C4-2B (cell line): ENCODE results near the gene PPM1N.

Experiments used
- H3K27ac ChIP-seq: fragments of 450-650 bp; 2 replicates; pipeline ENCODE4 v1.5.1; 2017
- CTCF ChIP-seq: fragments of 450-650 bp; conservative IDR thresholded peaks from 2 replicates; pipeline ENCODE4 v1.5.1; 2017; ENCODE audit warnings: mild to moderate bottlenecking
- ZFX ChIP-seq: fragments of 450-650 bp; IDR thresholded peaks from 2 replicates; pipeline ENCODE4 v1.6.1; 2017

Gene PPM1N

DNA sequence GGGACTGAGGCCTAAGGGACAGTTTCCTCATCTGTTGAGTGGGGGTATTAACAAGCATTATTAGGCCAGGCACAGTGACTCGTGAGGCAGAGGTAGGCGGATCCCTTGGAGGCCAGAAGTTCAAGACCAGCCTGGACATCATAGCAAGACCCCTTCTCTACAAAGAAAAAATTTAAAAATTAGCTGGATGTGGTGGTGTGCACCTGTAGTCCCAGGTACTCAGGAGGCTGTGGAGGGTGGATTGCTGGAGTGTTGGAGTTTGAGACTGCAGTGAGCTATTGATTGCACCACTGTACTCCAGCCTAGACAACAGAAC lies 41.8 kb upstream of the PPM1N start:
- H3K27ac ChIP-seq, result peak overlapping the region; percentile 46; the same call in 1 of the 2 replicates

DNA sequence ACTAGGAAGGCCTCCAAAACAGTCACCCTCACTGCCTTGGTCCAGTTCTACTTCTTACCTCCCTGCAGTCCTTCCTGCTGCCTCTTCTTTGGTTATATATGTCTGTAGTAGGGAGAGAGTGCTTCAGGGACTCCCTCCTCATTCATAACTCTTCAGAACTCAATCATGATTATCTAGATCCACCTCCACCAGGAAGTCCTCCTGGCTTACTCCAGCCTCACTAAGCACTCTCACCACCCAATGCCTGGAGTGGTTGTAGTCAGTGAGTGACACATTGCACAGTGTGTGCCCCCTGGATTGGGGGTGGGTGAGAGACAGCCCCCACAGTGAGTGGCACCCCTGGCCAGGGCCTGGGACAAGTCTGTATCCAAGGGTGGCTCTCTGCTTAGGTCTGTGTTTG lies 40.5 kb upstream of the PPM1N start:
- TF ChIP-seq ZFX (no peak), CTCF (no peak)
- no peak overlapping the region for H3K27ac ChIP-seq

More for the DNA sequence above, 41.8 kb upstream of the PPM1N start:
- TF ChIP-seq CTCF (no peak), ZFX (no peak)

- no peak overlapping the region for H3K27ac ChIP-seq
- TF ChIP-seq CTCF (no peak), ZFX (no peak)
These were observed 37.4 kb upstream of the PPM1N start for GRCh38 chr19:45460807-45461347.

DNA sequence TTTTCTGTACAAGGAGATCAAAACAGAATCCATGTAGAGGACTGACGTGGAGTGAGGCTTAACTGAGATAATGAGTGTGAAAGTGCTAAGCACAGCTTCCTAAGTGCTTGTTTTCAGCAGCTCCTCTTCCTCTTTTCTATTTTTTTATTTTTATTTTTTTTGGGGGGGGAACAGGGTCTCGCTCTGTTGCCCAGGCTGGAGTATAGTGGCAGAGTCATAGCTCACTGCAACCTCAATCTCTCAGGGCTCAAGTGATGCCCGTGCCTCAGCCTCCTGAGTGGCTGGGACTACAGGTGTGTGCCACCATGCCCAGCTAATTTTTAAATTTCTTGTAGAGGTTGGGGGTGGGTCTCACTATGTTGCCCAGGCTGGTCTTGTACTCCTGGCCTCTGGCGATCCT lies 36.1 kb upstream of the PPM1N start:
- TF ChIP-seq ZFX (no peak), CTCF (no peak)
- H3K27ac ChIP-seq, result no peak overlapping the region

GRCh38 chr19:45463241-45463640 lies 35.0 kb upstream of the PPM1N start:
- no peak overlapping the region for H3K27ac ChIP-seq
- TF ChIP-seq ZFX (no peak), CTCF (no peak)

- no peak overlapping the region for H3K27ac ChIP-seq
- TF ChIP-seq CTCF (no peak), ZFX (no peak)
These were observed 34.0 kb upstream of the PPM1N start for GRCh38 chr19:45464274-45464673.

DNA sequence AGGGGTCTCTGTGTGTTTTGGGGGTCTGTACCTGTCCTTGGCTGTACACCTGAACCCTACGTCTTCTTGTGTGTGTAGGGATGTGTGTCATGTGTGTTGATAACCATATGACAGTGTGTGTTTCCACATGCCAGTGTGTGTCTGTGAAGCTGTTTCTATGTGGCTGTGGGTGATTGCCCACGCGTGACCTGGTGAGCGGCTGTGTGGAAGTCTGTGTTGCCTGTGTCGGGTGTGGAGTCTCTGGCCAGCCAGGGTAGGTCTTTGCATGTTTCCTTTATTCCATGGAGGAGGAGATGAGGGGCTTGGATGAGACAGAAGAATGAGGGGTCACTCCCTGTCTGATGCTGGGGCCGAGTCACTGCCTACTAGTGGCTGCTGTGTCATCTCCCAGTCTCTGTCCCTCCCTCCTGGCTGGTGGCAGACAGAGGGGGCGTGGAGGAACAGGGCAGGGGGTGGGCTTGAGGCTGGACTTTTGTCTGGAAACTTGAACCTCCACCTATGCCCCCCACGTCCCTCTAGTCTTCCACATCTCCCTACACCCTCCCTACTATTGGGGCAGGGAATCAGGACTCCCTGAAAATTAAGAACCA lies 33.3 kb upstream of the PPM1N start:
- no peak overlapping the region for H3K27ac ChIP-seq
- TF ChIP-seq CTCF (no peak), ZFX (no peak)
